Panc1 (cell line): ENCODE results near the gene PYDC1. TPM values are rescaled to one million over a fixed set of nuclear protein-coding genes. Genes with fewer than 3 reads are reported as not detected.
"Not testable (repeated sequence)": the region's sequence is repeated elsewhere in the genome, so short reads cannot be mapped to it uniquely, and the experiment has no call there.

Source experiments
- ATAC-seq: fragments of 200-7000 bp; cut with Tn5 transposase; 2 replicates; pipeline ENCODE4 v1.9.1; 2020; ENCODE audit warnings: mild to moderate bottlenecking, moderate library complexity
- BruUV-seq: library from RNA; stranded (reverse); fragments of 400-500 nt; replicated peaks from 2 replicates; lab custom pipeline; 2021; lab: Mats Ljungman, UMichigan
- CTCF ChIA-PET: fragments of 300-600 bp; sonication (Branson Sonifier 250); formaldehyde crosslinking; loops from one replicate; lab custom pipeline; 2022; ENCODE audit warnings: antibody characterized with exemption; lab: Charles Lee
- POLR2A ChIA-PET: fragments of 300-600 bp; sonication (Branson Sonifier 250); formaldehyde crosslinking; loops from one replicate; lab custom pipeline; 2022; ENCODE audit warnings: antibody characterized with exemption; lab: Charles Lee
- DNase-seq: peaks from one replicate; pipeline ENCODE4 v3.0.0-alpha.2; 2010; ENCODE audit warnings: low read depth, low spot score
- H3K27ac ChIP-seq: 2 replicates; pipeline ENCODE4 v1.5.1; 2011; ENCODE audit warnings: mild to moderate bottlenecking, low read length, inconsistent platforms
- H3K27me3 ChIP-seq: fragments of 200-500 bp; sonication (Bioruptor generic); 2 replicates; pipeline ENCODE4 v1.6.0; 2014; ENCODE audit warnings: low read length, inconsistent platforms; ENCODE audit not compliant: control insufficient read depth, insufficient read depth
- H3K36me3 ChIP-seq: fragments of 200-500 bp; sonication (Bioruptor generic); 2 replicates; pipeline ENCODE4 v1.5.1; 2014; ENCODE audit warnings: inconsistent platforms, mild to moderate bottlenecking, low read length, moderate library complexity; ENCODE audit not compliant: control insufficient read depth, insufficient read depth
- H3K4me1 ChIP-seq: 2 replicates; pipeline ENCODE4 v1.5.1; 2011; ENCODE audit warnings: inconsistent platforms, mild to moderate bottlenecking, low read length, moderate library complexity; ENCODE audit not compliant: control insufficient read depth, insufficient read depth
- H3K4me3 ChIP-seq, 2 experiments: 2 replicates each; pipeline ENCODE4 v1.5.1; 2011 to 2012; ENCODE audit warnings: low read depth in 2 of 2, low read length in 2 of 2, mild to moderate bottlenecking in 2 of 2, inconsistent platforms in 1 of 2, moderate library complexity in 1 of 2
- H3K9me3 ChIP-seq: fragments of 200-500 bp; sonication (Bioruptor generic); 2 replicates; pipeline ENCODE4 v1.5.1; 2014; ENCODE audit warnings: low read depth, mild to moderate bottlenecking, inconsistent platforms, low read length, moderate library complexity; ENCODE audit not compliant: control insufficient read depth, insufficient read depth
- POLR2AphosphoS5 ChIP-seq: IDR thresholded peaks from 2 replicates; pipeline ENCODE4 v1.6.1; 2012; ENCODE audit warnings: mild to moderate bottlenecking, low read depth, low read length, moderate library complexity
- SIN3A ChIP-seq: IDR thresholded peaks from 2 replicates; pipeline ENCODE4 v1.6.1; 2012; ENCODE audit warnings: low read depth, mild to moderate bottlenecking, low read length, moderate library complexity, borderline replicate concordance; ENCODE audit not compliant: insufficient read depth
- TCF7L2 ChIP-seq: IDR thresholded peaks from 2 replicates; pipeline ENCODE4 v1.6.1; 2011; ENCODE audit warnings: mild to moderate bottlenecking, low read depth, low read length, inconsistent platforms
- in situ Hi-C: cut with HindIII; loops from 2 replicates; pipeline ENCODE4 v1.10.0; 2016; ENCODE audit warnings: low sequenced_read_pairs, low pct_unique_long_range_greater_than_20kb
- intact Hi-C: fragments of 100-400 bp; cut with micrococcal nuclease; formaldehyde crosslinking; loops from one replicate; pipeline ENCODE4 v1.10.0; 2022; ENCODE audit not compliant: unreplicated experiment
- total RNA-seq: library from RNA; stranded (reverse); gene quantifications from one replicate; pipeline ENCODE4 v1.2.1, GENCODE V29; 2021; ENCODE audit not compliant: unreplicated experiment
- TF ChIP-seq, protein P1 (sequence below), 2 experiments: IDR thresholded peaks; 2 replicates each; pipeline ENCODE4 v1.6.1; 2011 to 2012; ENCODE audit warnings: low read depth in 2 of 2, control low read depth in 1 of 2, low read length in 1 of 2, mild to moderate bottlenecking in 1 of 2, moderate library complexity in 1 of 2; ENCODE audit not compliant: insufficient read depth in 1 of 2
- TF ChIP-seq, protein P2 (sequence below): fragments of 450-650 bp; IDR thresholded peaks from 2 replicates; pipeline ENCODE4 v1.5.1; 2017; ENCODE audit warnings: mild to moderate bottlenecking

The PYDC1 gene
- total RNA-seq, 1 experiment from 2014 or later = not detected

DNA sequence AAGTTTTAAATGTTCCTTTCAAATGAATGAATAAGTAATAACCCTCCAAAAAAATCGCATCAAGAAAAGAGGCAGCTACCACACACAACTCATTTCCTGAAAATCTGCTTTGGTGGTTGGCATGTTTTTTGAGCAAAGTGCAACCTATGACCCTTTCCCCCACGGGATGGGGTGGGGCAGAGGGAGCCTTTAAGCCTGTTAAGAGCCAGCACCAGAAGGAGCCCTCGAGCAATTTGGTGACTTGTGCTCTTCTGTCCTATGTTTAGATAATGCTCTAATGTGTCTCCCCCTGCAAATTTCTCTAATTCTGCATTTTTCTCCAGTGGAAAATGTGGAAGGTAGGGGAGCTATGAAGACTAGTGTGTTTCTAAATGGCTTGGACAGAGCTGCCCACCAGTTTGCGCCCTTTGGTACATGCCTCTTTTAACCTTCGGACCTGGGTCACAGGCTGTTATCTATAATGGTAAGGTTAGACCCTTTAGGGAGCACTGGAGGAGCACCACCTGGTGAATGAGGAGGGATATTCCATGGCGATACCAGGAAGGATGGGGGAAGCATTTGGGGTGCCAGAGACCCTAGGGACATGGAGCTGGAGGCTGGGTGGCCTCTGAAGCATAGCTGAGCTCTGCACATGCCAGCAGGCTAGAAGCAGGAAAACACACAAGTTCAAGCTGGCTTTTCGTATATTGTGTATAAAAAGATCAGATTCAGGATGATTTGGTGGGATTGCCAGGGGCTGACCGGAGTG lies 15.9 kb downstream of the PYDC1 start:
- POLR2A ChIA-PET = interaction anchor here (0.5 to 0.6 kb wide), 4 partner anchors 24 to 185 kb away, joined by 5 to 17 read pairs (median 8); no protein-coding TSS in a partner anchor
- TF ChIP-seq, protein P1, sequence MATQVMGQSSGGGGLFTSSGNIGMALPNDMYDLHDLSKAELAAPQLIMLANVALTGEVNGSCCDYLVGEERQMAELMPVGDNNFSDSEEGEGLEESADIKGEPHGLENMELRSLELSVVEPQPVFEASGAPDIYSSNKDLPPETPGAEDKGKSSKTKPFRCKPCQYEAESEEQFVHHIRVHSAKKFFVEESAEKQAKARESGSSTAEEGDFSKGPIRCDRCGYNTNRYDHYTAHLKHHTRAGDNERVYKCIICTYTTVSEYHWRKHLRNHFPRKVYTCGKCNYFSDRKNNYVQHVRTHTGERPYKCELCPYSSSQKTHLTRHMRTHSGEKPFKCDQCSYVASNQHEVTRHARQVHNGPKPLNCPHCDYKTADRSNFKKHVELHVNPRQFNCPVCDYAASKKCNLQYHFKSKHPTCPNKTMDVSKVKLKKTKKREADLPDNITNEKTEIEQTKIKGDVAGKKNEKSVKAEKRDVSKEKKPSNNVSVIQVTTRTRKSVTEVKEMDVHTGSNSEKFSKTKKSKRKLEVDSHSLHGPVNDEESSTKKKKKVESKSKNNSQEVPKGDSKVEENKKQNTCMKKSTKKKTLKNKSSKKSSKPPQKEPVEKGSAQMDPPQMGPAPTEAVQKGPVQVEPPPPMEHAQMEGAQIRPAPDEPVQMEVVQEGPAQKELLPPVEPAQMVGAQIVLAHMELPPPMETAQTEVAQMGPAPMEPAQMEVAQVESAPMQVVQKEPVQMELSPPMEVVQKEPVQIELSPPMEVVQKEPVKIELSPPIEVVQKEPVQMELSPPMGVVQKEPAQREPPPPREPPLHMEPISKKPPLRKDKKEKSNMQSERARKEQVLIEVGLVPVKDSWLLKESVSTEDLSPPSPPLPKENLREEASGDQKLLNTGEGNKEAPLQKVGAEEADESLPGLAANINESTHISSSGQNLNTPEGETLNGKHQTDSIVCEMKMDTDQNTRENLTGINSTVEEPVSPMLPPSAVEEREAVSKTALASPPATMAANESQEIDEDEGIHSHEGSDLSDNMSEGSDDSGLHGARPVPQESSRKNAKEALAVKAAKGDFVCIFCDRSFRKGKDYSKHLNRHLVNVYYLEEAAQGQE (IDR thresholded peaks at IDR 0.05; ENCODE audit: insufficient read depth in 1 of 2, low read depth in 2 of 2, low read length in 1 of 2) = no peak
- no peak for TF ChIP-seq SIN3A
- TF ChIP-seq TCF7L2 = no peak
- no peak for TF ChIP-seq POLR2AphosphoS5
- TF ChIP-seq, protein P2, sequence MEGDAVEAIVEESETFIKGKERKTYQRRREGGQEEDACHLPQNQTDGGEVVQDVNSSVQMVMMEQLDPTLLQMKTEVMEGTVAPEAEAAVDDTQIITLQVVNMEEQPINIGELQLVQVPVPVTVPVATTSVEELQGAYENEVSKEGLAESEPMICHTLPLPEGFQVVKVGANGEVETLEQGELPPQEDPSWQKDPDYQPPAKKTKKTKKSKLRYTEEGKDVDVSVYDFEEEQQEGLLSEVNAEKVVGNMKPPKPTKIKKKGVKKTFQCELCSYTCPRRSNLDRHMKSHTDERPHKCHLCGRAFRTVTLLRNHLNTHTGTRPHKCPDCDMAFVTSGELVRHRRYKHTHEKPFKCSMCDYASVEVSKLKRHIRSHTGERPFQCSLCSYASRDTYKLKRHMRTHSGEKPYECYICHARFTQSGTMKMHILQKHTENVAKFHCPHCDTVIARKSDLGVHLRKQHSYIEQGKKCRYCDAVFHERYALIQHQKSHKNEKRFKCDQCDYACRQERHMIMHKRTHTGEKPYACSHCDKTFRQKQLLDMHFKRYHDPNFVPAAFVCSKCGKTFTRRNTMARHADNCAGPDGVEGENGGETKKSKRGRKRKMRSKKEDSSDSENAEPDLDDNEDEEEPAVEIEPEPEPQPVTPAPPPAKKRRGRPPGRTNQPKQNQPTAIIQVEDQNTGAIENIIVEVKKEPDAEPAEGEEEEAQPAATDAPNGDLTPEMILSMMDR = no peak
- BruUV-seq = no TSS peak
- intact Hi-C loops (loop anchor here (2.0 to 10.0 kb wide), 4 partner anchors 64 to 242 kb away; partner anchors contain the start of gene ZNF843), in situ Hi-C loops (no loop called here)
- Histone ChIP-seq H3K27ac (peak overlapping the region; percentile 71), H3K9me3 (no peaks in the 10 kb centered on the region), H3K4me3 (peak overlapping the region; percentile 51 to 69), H3K36me3 (peaks cover under 1% of the 10 kb centered on the region; the same call in 1 of the 2 replicates), H3K4me1 (peaks cover 22% of the 10 kb centered on the region), H3K27me3 (no peaks in the 10 kb centered on the region)
- ATAC-seq (peak; percentile 24), DNase-seq (no peak)
- CTCF ChIA-PET = interaction anchor here (0.5 to 1.8 kb wide), 3 partner anchors 15 to 181 kb away, joined by 3 to 6 read pairs (median 3); no protein-coding TSS in a partner anchor

DNA sequence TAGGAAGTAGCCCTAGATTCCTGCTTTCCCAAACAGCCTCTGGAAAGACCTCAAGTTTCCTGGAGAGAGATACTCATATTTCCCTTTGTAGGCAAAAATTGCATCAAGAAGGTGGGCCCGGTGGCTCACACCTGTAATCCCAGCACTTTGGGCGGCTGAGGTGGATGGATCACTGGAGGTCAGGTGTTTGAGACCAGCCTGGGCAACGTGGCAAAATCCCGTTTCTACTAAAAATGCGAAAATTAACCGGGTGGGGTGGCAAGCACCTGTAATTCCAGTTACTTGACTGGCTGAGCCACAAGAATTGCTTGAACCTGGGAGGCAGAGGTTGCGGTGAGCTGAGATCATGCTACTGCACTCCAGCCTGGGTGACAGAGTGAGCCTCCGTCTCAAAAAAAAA lies 16.8 kb downstream of the PYDC1 start:
- BruUV-seq, H3K36me3 ChIP-seq, DNase-seq, H3K4me3 ChIP-seq, H3K27me3 ChIP-seq, in situ Hi-C loops, ATAC-seq, H3K9me3 ChIP-seq, H3K27ac ChIP-seq: not testable (repeated sequence)
- peaks cover 22% of the 10 kb centered on the region for H3K4me1 ChIP-seq
- intact Hi-C loops = loop anchor here (2.0 to 10.0 kb wide), 4 partner anchors 65 to 243 kb away; partner anchors contain the start of gene ZNF843
- CTCF ChIA-PET = interaction anchor here (0.6 to 1.8 kb wide), 2 partner anchors 134 to 235 kb away, joined by 4 to 6 read pairs; no protein-coding TSS in a partner anchor
- POLR2A ChIA-PET = interaction anchor here (0.5 to 0.6 kb wide), 3 partner anchors 16 to 186 kb away, joined by 3 to 15 read pairs (median 11); no protein-coding TSS in a partner anchor
